Measurements from ENCODE around the gene FNBP1. TPM values are rescaled to one million over a fixed set of nuclear protein-coding genes. Genes with fewer than 3 reads are reported as not detected.

Gene FNBP1
- total and polyA plus RNA-seq, 10 of the 15 experiments (the other 5 are each of a cell fraction or from before 2014, with no cell fraction given) = 64.5 to 353 (median 179) TPM

DNA sequence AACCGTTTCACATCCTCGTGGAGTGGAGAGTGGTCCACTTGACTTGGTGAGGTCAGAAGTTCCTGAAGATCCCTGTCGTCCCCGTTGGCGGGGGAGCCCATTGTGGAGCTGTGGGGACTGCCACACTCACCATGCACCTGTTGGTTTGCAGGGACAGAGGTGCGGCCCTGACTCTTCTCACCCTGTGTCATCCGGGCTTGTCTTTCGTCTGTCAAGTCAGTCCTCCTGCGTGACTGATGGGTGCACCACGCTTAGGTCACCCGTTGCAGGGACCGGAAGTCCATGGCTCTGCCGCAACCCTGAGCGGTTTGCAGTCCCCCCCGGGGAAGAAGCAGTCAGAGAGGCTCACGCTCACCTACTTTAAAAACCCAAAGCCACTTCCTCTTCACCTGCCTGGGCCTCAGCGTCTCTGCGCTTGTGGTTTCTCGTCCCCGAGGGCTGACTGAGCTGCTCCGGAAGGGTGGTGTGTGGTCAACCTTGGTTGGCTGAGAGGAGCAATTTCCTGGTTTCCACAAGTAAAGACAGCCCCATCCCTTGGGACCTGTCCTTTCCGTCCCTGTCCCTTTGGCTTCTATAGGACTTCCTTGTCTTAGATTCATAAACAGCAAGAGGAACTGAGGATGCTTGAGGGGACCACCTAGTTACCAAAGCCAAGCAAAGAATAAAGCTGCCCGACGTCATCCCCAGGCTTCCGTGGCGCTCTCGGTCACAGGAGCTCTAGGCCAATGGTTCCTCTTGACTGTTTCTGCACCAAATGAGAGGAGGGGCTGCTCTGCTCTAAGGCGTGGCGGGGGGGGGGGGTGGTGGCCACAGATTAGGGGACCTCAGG, 154.5 kb downstream of the FNBP1 start (continued):
- peak; percentile 99 for TF ChIP-seq ZBED1 (IDR thresholded peaks at IDR 0.05; ENCODE audit: borderline replicate concordance)
- TF ChIP-seq, protein P1, sequence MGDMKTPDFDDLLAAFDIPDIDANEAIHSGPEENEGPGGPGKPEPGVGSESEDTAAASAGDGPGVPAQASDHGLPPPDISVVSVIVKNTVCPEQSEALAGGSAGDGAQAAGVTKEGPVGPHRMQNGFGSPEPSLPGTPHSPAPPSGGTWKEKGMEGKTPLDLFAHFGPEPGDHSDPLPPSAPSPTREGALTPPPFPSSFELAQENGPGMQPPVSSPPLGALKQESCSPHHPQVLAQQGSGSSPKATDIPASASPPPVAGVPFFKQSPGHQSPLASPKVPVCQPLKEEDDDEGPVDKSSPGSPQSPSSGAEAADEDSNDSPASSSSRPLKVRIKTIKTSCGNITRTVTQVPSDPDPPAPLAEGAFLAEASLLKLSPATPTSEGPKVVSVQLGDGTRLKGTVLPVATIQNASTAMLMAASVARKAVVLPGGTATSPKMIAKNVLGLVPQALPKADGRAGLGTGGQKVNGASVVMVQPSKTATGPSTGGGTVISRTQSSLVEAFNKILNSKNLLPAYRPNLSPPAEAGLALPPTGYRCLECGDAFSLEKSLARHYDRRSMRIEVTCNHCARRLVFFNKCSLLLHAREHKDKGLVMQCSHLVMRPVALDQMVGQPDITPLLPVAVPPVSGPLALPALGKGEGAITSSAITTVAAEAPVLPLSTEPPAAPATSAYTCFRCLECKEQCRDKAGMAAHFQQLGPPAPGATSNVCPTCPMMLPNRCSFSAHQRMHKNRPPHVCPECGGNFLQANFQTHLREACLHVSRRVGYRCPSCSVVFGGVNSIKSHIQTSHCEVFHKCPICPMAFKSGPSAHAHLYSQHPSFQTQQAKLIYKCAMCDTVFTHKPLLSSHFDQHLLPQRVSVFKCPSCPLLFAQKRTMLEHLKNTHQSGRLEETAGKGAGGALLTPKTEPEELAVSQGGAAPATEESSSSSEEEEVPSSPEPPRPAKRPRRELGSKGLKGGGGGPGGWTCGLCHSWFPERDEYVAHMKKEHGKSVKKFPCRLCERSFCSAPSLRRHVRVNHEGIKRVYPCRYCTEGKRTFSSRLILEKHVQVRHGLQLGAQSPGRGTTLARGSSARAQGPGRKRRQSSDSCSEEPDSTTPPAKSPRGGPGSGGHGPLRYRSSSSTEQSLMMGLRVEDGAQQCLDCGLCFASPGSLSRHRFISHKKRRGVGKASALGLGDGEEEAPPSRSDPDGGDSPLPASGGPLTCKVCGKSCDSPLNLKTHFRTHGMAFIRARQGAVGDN (IDR thresholded peaks at IDR 0.05) = peak; percentile 92
- TF ChIP-seq HCFC1 (IDR thresholded peaks at IDR 0.05; ENCODE audit: low read length) = peak; percentile 51; the same call in 1 of the 2 replicates
- peak; percentile 99; the same call in 1 of the 2 replicates for TF ChIP-seq POLR2AphosphoS2 (IDR thresholded peaks at IDR 0.05; ENCODE audit: low read depth, low read length)
- no peak; the same call in 1 of the 2 replicates for TF ChIP-seq ZNF24 (IDR thresholded peaks at IDR 0.05)
- TF ChIP-seq YBX1 (IDR thresholded peaks at IDR 0.05) = no peak
- peak; percentile 96 for TF ChIP-seq BCL11A (IDR thresholded peaks at IDR 0.05; ENCODE audit: low read depth, low read length)
- TF ChIP-seq, protein P2, sequence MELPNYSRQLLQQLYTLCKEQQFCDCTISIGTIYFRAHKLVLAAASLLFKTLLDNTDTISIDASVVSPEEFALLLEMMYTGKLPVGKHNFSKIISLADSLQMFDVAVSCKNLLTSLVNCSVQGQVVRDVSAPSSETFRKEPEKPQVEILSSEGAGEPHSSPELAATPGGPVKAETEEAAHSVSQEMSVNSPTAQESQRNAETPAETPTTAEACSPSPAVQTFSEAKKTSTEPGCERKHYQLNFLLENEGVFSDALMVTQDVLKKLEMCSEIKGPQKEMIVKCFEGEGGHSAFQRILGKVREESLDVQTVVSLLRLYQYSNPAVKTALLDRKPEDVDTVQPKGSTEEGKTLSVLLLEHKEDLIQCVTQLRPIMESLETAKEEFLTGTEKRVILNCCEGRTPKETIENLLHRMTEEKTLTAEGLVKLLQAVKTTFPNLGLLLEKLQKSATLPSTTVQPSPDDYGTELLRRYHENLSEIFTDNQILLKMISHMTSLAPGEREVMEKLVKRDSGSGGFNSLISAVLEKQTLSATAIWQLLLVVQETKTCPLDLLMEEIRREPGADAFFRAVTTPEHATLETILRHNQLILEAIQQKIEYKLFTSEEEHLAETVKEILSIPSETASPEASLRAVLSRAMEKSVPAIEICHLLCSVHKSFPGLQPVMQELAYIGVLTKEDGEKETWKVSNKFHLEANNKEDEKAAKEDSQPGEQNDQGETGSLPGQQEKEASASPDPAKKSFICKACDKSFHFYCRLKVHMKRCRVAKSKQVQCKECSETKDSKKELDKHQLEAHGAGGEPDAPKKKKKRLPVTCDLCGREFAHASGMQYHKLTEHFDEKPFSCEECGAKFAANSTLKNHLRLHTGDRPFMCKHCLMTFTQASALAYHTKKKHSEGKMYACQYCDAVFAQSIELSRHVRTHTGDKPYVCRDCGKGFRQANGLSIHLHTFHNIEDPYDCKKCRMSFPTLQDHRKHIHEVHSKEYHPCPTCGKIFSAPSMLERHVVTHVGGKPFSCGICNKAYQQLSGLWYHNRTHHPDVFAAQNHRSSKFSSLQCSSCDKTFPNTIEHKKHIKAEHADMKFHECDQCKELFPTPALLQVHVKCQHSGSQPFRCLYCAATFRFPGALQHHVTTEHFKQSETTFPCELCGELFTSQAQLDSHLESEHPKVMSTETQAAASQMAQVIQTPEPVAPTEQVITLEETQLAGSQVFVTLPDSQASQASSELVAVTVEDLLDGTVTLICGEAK (IDR thresholded peaks at IDR 0.05; ENCODE audit: borderline replicate concordance) = peak; percentile 88
- TF ChIP-seq GATAD2B (conservative IDR thresholded peaks at IDR 0.05; ENCODE audit: low read depth) = peak; percentile 99
- TF ChIP-seq EZH2 (IDR thresholded peaks at IDR 0.05; ENCODE audit: borderline replicate concordance, control insufficient read depth, low read depth, low read length) = 0 out of 2 replicates have a peak, but pooled peaks have one; percentile 85
- peak; percentile 61; the same call in 1 of the 2 replicates for TF ChIP-seq YY1 (IDR thresholded peaks at IDR 0.05; ENCODE audit: low read depth, low read length)
- TF ChIP-seq BACH1 (IDR thresholded peaks at IDR 0.05; ENCODE audit: borderline replicate concordance) = peak; percentile 90
- TF ChIP-seq, protein P3, sequence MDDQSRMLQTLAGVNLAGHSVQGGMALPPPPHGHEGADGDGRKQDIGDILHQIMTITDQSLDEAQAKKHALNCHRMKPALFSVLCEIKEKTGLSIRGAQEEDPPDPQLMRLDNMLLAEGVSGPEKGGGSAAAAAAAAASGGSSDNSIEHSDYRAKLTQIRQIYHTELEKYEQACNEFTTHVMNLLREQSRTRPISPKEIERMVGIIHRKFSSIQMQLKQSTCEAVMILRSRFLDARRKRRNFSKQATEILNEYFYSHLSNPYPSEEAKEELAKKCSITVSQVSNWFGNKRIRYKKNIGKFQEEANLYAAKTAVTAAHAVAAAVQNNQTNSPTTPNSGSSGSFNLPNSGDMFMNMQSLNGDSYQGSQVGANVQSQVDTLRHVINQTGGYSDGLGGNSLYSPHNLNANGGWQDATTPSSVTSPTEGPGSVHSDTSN (IDR thresholded peaks at IDR 0.05; ENCODE audit: insufficient replicate concordance, low read depth, low read length) = peak; percentile 91
- TF ChIP-seq, protein P4, sequence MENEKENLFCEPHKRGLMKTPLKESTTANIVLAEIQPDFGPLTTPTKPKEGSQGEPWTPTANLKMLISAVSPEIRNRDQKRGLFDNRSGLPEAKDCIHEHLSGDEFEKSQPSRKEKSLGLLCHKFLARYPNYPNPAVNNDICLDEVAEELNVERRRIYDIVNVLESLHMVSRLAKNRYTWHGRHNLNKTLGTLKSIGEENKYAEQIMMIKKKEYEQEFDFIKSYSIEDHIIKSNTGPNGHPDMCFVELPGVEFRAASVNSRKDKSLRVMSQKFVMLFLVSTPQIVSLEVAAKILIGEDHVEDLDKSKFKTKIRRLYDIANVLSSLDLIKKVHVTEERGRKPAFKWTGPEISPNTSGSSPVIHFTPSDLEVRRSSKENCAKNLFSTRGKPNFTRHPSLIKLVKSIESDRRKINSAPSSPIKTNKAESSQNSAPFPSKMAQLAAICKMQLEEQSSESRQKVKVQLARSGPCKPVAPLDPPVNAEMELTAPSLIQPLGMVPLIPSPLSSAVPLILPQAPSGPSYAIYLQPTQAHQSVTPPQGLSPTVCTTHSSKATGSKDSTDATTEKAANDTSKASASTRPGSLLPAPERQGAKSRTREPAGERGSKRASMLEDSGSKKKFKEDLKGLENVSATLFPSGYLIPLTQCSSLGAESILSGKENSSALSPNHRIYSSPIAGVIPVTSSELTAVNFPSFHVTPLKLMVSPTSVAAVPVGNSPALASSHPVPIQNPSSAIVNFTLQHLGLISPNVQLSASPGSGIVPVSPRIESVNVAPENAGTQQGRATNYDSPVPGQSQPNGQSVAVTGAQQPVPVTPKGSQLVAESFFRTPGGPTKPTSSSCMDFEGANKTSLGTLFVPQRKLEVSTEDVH (IDR thresholded peaks at IDR 0.05; ENCODE audit: low read depth, partially characterized antibody) = peak; percentile 77
- TF ChIP-seq MTA2 (IDR thresholded peaks at IDR 0.05; ENCODE audit: low read depth) = peak; percentile 95
- no peak for TF ChIP-seq SIX5 (IDR thresholded peaks at IDR 0.05; ENCODE audit: low read depth, low read length, severe bottlenecking)
